ENCODE data around the gene C4orf36. TPM values are rescaled to one million over a fixed set of nuclear protein-coding genes. Genes with fewer than 3 reads are reported as not detected.

Gene C4orf36
- total and polyA plus RNA-seq, 2 of the 4 experiments (the other 2 are of a cell fraction) = 0.18 to 0.41 TPM

DNA sequence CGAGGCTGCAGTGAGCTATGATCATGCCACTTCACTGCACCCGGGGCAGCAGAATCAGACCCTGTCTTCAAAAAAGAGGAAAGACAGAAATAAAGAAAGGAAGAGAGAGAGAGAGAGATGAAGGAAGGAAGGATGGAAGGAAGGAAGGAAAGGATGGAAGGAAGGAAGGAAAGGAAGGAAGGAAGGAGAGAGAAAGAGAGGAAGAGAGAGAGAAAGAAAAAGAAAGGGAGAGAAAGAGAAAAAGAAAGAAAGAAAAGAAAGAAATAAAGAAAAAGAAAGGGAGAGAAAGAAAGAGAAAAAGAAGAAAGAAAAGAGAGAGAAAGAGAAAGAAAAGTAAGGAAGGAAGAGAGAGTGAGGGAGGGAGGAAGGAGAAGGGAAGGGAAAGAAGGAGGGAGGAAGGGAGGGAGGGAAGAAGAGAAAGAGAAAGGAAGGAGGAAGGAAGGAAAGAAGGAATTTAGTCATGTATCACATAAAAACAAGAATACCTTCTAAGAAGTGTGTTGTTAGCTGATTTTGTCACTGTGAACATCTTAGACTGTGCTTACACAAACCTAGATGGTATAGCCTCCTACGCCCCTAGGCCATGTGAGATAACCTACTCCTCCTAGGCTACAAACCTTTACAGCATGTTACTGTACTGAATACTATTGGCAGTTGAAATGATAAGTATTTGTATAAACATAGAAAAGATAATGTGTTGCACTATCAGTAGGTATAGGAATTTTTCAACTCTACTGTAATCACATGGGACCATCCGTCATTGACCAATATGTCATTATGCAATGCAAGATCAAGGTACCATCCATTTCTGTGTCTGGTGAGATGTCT lies 25.2 kb upstream of the C4orf36 start:
- Histone ChIP-seq H3K27me3 (ENCODE audit: control insufficient read depth, insufficient read depth, low read length) (no peaks in the 10 kb centered on the region), H3K4me3 (ENCODE audit: insufficient read depth, low read depth, low read length) (no peak overlapping the region), H4K91ac (ENCODE audit: insufficient read depth, low read depth, low read length) (no peak overlapping the region), H4K8ac (ENCODE audit: low read depth in 2 of 2, low read length in 2 of 2) (no peak overlapping the region), H2AK5ac (ENCODE audit: low read depth, low read length) (no peak overlapping the region), H2BK20ac (ENCODE audit: low read depth, low read length) (no peak overlapping the region), H3K4me1 (ENCODE audit: control insufficient read depth, insufficient read depth, low read length) (no peaks in the 10 kb centered on the region; the same call in 1 of the 2 replicates), H3K9me1 (ENCODE audit: insufficient read depth, low read length) (no peaks in the 10 kb centered on the region; the same call in 1 of the 2 replicates), H2BK120ac (ENCODE audit: low read depth, low read length) (no peak overlapping the region), H3K27ac (ENCODE audit: insufficient read depth, low read length) (no peak overlapping the region), H3K18ac (ENCODE audit: low read depth, low read length) (no peak overlapping the region), H3K4ac (ENCODE audit: low read depth, low read length) (no peak overlapping the region), H2AFZ (replicated peaks; ENCODE audit: low read length, poor library complexity) (no peak overlapping the region), H3K79me1 (ENCODE audit: low read depth in 1 of 2, low read length in 2 of 2) (no peaks in the 10 kb centered on the region), H3K9me3 (ENCODE audit: control insufficient read depth, insufficient read depth, low read length) (no peaks in the 10 kb centered on the region), H2AK9ac (replicated peaks; ENCODE audit: low read depth, low read length, poor library complexity) (no peak overlapping the region), H3K4me2 (ENCODE audit: low read depth, low read length) (no peak overlapping the region), H2BK15ac (ENCODE audit: low read depth, low read length) (no peak overlapping the region; the same call in 2 of the 3 replicates), H3K14ac (replicated peaks; ENCODE audit: low read depth, low read length) (no peak overlapping the region), H4K5ac (ENCODE audit: low read depth, low read length) (no peak overlapping the region), H2BK5ac (ENCODE audit: low read depth, low read length, poor library complexity, severe bottlenecking) (no peak overlapping the region), H3K23ac (ENCODE audit: low read depth, low read length) (no peak overlapping the region), H4K20me1 (ENCODE audit: insufficient read depth, low read length) (no peaks in the 10 kb centered on the region), H3K56ac (ENCODE audit: extremely low read depth, insufficient read depth, low read length) (no peak overlapping the region), H3K9ac (ENCODE audit: low read depth, low read length) (no peak overlapping the region), H3K36me3 (ENCODE audit: control insufficient read depth, insufficient read depth, low read length) (no peaks in the 10 kb centered on the region)
- DNase-seq (no peak), ATAC-seq (ENCODE audit: low read depth) (no peak)
- ChIA-PET CTCF (no interaction called here), POLR2A (ENCODE audit: unreplicated experiment) (no interaction called here)
- in situ Hi-C loops (cut with MboI; ENCODE audit: low sequenced_read_pairs) (loop anchor here (25.0 kb wide), 1 partner anchor 545 kb away; no protein-coding TSS in a partner anchor), intact Hi-C loops (cut with micrococcal nuclease) (no loop called here), dilution Hi-C loops (cut with HindIII; ENCODE audit: low sequenced_read_pairs, unreplicated experiment) (no loop called here)
- BruUV-seq (replicated peaks) = no TSS peak
- 100% methylated on average over 1 of the region's 4 CpGs; no CpG with 5 or more reads in 1 of the 2 experiments for WGBS, 2 experiments (ENCODE audit: extremely low coverage in 2 of 2, insufficient read length in 1 of 2)
- TF ChIP-seq, protein P1, sequence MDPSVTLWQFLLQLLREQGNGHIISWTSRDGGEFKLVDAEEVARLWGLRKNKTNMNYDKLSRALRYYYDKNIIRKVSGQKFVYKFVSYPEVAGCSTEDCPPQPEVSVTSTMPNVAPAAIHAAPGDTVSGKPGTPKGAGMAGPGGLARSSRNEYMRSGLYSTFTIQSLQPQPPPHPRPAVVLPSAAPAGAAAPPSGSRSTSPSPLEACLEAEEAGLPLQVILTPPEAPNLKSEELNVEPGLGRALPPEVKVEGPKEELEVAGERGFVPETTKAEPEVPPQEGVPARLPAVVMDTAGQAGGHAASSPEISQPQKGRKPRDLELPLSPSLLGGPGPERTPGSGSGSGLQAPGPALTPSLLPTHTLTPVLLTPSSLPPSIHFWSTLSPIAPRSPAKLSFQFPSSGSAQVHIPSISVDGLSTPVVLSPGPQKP (IDR thresholded peaks at IDR 0.05; ENCODE audit: borderline replicate concordance, low read depth, low read length) = no peak
- TF ChIP-seq SMC3 (IDR thresholded peaks at IDR 0.05; ENCODE audit: low read depth, low read length) (no peak), POLR2A (IDR thresholded peaks at IDR 0.05; ENCODE audit: low read depth, low read length) (no peak), CEBPB (IDR thresholded peaks at IDR 0.05; ENCODE audit: low read depth, low read length) (no peak), FOS (IDR thresholded peaks at IDR 0.05; ENCODE audit: low read depth, low read length) (no peak), MAZ (IDR thresholded peaks at IDR 0.05; ENCODE audit: borderline replicate concordance, low read depth, low read length) (no peak), RCOR1 (IDR thresholded peaks at IDR 0.05; ENCODE audit: insufficient replicate concordance, low read length) (no peak), NFE2L2 (IDR thresholded peaks at IDR 0.05; ENCODE audit: low read depth, low read length) (no peak), RFX5 (IDR thresholded peaks at IDR 0.05; ENCODE audit: low read depth, low read length) (no peak), MAFK (IDR thresholded peaks at IDR 0.05; ENCODE audit: low read depth, low read length) (no peak), BHLHE40 (IDR thresholded peaks at IDR 0.05; ENCODE audit: low read depth, low read length) (no peak), CHD1 (IDR thresholded peaks at IDR 0.05; ENCODE audit: low read depth, low read length) (no peak), USF2 (IDR thresholded peaks at IDR 0.05; ENCODE audit: low read depth, low read length) (no peak), MXI1 (IDR thresholded peaks at IDR 0.05; ENCODE audit: borderline replicate concordance, low read depth, low read length) (no peak), RAD21 (IDR thresholded peaks at IDR 0.05; ENCODE audit: low read length) (no peak)

Data from IMR-90 (cell line).